Neural progenitor cell (in vitro differentiated cells): Measurements from ENCODE around the gene CEP63. TPM values are rescaled to one million over a fixed set of nuclear protein-coding genes. Genes with fewer than 3 reads are reported as not detected.

Experiments
- DNase-seq: peaks from one replicate; pipeline ENCODE4 v3.0.0-alpha.2; 2016; ENCODE audit warnings: low spot score
- H2AFZ ChIP-seq: fragments of 200-600 bp; sonication (generic); replicated peaks from 2 replicates; pipeline ENCODE4 v1.6.1; 2016; ENCODE audit warnings: antibody characterized with exemption
- H3F3A ChIP-seq: fragments of 200-600 bp; sonication (generic); 2 replicates; pipeline ENCODE4 v1.6.1; 2016; ENCODE audit warnings: antibody characterized with exemption, low read depth
- H3K27ac ChIP-seq: fragments of 200-600 bp; sonication (generic); 2 replicates; pipeline ENCODE4 v1.5.1; 2016; ENCODE audit warnings: mild to moderate bottlenecking
- H3K27me3 ChIP-seq: fragments of 200-600 bp; sonication (generic); 2 replicates; pipeline ENCODE4 v1.6.1; 2016; ENCODE audit warnings: mild to moderate bottlenecking, moderate library complexity
- H3K36me3 ChIP-seq: fragments of 200-600 bp; sonication (generic); 2 replicates; pipeline ENCODE4 v1.5.1; 2016
- H3K4me1 ChIP-seq: fragments of 200-600 bp; sonication (generic); 2 replicates; pipeline ENCODE4 v1.6.1; 2016; ENCODE audit warnings: mixed run types
- H3K4me2 ChIP-seq: fragments of 200-600 bp; sonication (generic); 2 replicates; pipeline ENCODE4 v1.6.1; 2016
- H3K4me3 ChIP-seq: fragments of 200-600 bp; sonication (generic); 2 replicates; pipeline ENCODE4 v1.5.1; 2016
- H3K79me2 ChIP-seq: fragments of 200-600 bp; sonication (generic); 2 replicates; pipeline ENCODE4 v1.6.1; 2016; ENCODE audit warnings: low read depth
- H3K9ac ChIP-seq: fragments of 200-600 bp; sonication (generic); 2 replicates; pipeline ENCODE4 v1.6.1; 2016
- H3K9me3 ChIP-seq: fragments of 200-600 bp; sonication (generic); 2 replicates; pipeline ENCODE4 v1.5.1; 2016; ENCODE audit warnings: low read depth
- H4K20me1 ChIP-seq: fragments of 200-600 bp; sonication (generic); 2 replicates; pipeline ENCODE4 v1.6.1; 2016; ENCODE audit warnings: low read depth
- H3K27ac Mint-ChIP-seq: 3 replicates; pipeline ENCODE4 v1.8.0; 2021; ENCODE audit warnings: mixed read lengths
- H3K27me3 Mint-ChIP-seq: 2 replicates; pipeline ENCODE4 v1.8.0; 2022; ENCODE audit warnings: low read depth, mild to moderate bottlenecking, inconsistent platforms, moderate library complexity, mixed read lengths; ENCODE audit not compliant: insufficient read depth
- H3K36me3 Mint-ChIP-seq: 3 replicates; pipeline ENCODE4 v1.8.0; 2021; ENCODE audit warnings: mixed read lengths
- H3K4me1 Mint-ChIP-seq: 3 replicates; pipeline ENCODE4 v1.8.0; 2021; ENCODE audit warnings: mixed read lengths
- H3K4me3 Mint-ChIP-seq: 3 replicates; pipeline ENCODE4 v1.8.0; 2021; ENCODE audit warnings: mild to moderate bottlenecking, moderate library complexity, mixed read lengths
- H3K9me3 Mint-ChIP-seq: 3 replicates; pipeline ENCODE4 v1.8.0; 2020; ENCODE audit warnings: mixed read lengths
- EZH2 ChIP-seq: fragments of 200-600 bp; sonication (generic); IDR thresholded peaks from 2 replicates; pipeline ENCODE4 v1.6.1; 2017; ENCODE audit warnings: antibody characterized with exemption, mild to moderate bottlenecking, moderate library complexity
- EZH2phosphoT487 ChIP-seq: fragments of 200-600 bp; sonication (generic); IDR thresholded peaks from 2 replicates; pipeline ENCODE4 v1.6.1; 2017; ENCODE audit warnings: antibody characterized with exemption
- total RNA-seq: library from RNA; depleted of rRNA; stranded (reverse); fragments of >200 nt; gene quantifications from 2 replicates; pipeline ENCODE4 v1.2.3, GENCODE V29; 2015; ENCODE audit warnings: low replicate concordance
- TF ChIP-seq, protein P1 (sequence below): fragments of 200-600 bp; sonication (generic); IDR thresholded peaks from 2 replicates; pipeline ENCODE4 v1.5.1; 2017; ENCODE audit warnings: antibody characterized with exemption, mild to moderate bottlenecking

CEP63 gene
- total RNA-seq, 1 donor from 2014 or later, result 36.2 TPM

DNA sequence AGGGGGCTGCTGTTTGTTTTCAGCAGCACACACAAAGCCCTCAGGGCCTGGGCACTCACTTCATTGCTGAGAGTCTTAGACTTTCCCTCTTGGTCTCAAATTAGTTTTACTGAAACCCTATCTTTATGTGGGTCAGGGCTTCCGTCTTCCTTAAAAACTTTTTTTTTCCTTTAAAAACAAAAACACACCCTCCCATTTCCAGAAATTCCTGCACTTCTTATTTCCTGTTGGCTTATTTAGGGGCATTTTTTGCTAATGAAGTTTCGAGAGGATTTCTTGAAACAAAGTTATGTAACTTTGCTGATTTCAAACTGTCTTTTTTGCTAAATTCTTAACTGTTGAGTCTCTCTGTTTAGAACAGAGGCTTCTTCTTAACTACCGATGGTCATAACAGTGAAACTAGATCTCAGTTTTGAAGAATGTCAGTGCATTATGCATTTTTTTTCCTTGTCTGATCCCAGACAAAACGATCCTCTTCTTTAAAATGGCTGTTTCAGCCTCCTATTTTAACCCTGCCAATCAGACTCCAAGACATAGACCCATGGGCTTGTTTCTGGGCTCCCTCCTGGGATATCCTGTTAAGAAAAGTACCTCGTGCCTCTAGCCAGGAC is 23.4 kb upstream of the CEP63 start:
- peaks cover 24% of the 10 kb centered on the region for H3F3A ChIP-seq
- H3K9me3 ChIP-seq, result no peaks in the 10 kb centered on the region
- no peaks in the 10 kb centered on the region for H3K36me3 ChIP-seq
- peaks cover 30% of the 10 kb centered on the region for H3K4me1 ChIP-seq
- peak overlapping the region; percentile 74 for H2AFZ ChIP-seq
- no peak overlapping the region for H3K27ac ChIP-seq
- Mint-ChIP-seq H3K9me3 (no peaks in the 10 kb centered on the region), H3K4me3 (no peak overlapping the region), H3K27me3 (no peaks in the 10 kb centered on the region), H3K36me3 (no peaks in the 10 kb centered on the region), H3K4me1 (peaks cover 37% of the 10 kb centered on the region), H3K27ac (peak overlapping the region; percentile 96)
- no peaks in the 10 kb centered on the region for H3K79me2 ChIP-seq
- H3K4me2 ChIP-seq, result peak overlapping the region; percentile 63
- peak; percentile 24 for DNase-seq
- H4K20me1 ChIP-seq, result no peaks in the 10 kb centered on the region
- no peak overlapping the region for H3K9ac ChIP-seq
- TF ChIP-seq EZH2phosphoT487 (no peak), EZH2 (no peak)
- TF ChIP-seq, protein P1, sequence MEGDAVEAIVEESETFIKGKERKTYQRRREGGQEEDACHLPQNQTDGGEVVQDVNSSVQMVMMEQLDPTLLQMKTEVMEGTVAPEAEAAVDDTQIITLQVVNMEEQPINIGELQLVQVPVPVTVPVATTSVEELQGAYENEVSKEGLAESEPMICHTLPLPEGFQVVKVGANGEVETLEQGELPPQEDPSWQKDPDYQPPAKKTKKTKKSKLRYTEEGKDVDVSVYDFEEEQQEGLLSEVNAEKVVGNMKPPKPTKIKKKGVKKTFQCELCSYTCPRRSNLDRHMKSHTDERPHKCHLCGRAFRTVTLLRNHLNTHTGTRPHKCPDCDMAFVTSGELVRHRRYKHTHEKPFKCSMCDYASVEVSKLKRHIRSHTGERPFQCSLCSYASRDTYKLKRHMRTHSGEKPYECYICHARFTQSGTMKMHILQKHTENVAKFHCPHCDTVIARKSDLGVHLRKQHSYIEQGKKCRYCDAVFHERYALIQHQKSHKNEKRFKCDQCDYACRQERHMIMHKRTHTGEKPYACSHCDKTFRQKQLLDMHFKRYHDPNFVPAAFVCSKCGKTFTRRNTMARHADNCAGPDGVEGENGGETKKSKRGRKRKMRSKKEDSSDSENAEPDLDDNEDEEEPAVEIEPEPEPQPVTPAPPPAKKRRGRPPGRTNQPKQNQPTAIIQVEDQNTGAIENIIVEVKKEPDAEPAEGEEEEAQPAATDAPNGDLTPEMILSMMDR, result no peak
- H3K4me3 ChIP-seq, result no peak overlapping the region
- no peaks in the 10 kb centered on the region for H3K27me3 ChIP-seq

DNA sequence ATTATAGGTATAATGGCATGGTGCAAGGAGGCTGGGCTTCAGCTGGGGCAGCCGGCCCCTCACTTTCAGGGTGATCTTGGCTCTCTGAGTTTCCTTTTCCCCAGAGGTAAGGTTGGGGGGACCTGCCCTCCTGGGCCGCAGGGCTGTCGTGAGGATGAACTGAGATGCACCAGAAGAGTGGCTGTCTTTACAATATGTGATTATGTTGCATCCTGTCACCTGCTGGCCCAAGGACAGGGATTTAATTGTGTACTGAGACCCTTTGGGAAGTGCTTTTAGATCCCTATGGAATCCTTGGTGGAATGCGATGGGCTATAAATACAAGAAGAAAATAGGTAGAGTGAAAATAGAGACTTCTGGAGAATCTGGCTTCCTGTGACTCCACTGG is 22.2 kb upstream of the CEP63 start:
- Mint-ChIP-seq H3K9me3 (no peaks in the 10 kb centered on the region), H3K4me3 (peak overlapping the region; percentile 65), H3K36me3 (no peaks in the 10 kb centered on the region), H3K27me3 (no peaks in the 10 kb centered on the region), H3K27ac (peak overlapping the region; percentile 96), H3K4me1 (peaks cover 39% of the 10 kb centered on the region)
- Histone ChIP-seq H3K4me2 (peak overlapping the region; percentile 63), H3K9ac (no peak overlapping the region), H3K79me2 (no peaks in the 10 kb centered on the region), H3K27me3 (no peaks in the 10 kb centered on the region), H3K4me1 (peaks cover 30% of the 10 kb centered on the region), H4K20me1 (no peaks in the 10 kb centered on the region), H3K9me3 (no peaks in the 10 kb centered on the region), H3F3A (peaks cover 24% of the 10 kb centered on the region), H3K27ac (peak overlapping the region; percentile 92), H3K4me3 (no peak overlapping the region), H3K36me3 (no peaks in the 10 kb centered on the region), H2AFZ (peak overlapping the region; percentile 39)
- peak; percentile 60 for DNase-seq
- TF ChIP-seq, protein P1, result no peak
- no peak for TF ChIP-seq EZH2
- TF ChIP-seq EZH2phosphoT487, result no peak

DNA sequence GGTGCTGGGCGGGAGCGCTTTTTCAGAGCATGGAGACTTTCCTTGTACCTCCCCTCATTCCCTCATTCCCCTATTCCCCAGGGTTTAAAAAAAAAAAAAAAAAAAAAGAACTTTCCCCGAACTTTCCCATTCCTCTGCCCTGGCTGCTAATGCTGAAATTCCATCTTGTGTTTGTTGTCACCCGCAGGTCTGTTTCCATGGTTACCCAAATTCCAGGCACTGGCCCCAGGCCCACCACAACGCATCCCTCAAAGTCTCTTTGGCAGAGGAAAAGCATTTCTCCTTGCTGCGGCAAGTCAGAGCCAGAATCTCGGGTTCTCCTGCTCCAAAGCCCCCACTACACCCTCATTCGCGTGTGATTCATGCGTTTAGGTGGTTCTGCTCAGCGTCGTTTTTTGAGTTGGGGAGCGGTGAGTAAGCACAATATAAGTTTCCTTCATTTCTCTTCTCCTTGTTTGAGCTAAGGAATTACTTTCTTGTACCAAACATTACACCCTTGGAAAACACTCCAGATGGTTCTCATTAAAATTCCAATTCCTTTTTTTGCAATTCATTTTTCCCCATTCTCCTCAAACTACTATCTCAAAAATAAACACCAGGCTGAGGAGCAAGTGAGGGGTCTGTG is 21.7 kb upstream of the CEP63 start:
- Mint-ChIP-seq H3K27me3 (no peaks in the 10 kb centered on the region), H3K4me3 (peak overlapping the region; percentile 65), H3K9me3 (no peaks in the 10 kb centered on the region), H3K4me1 (peaks cover 39% of the 10 kb centered on the region), H3K27ac (peak overlapping the region; percentile 96), H3K36me3 (no peaks in the 10 kb centered on the region)
- TF ChIP-seq EZH2phosphoT487 (no peak), EZH2 (no peak)
- TF ChIP-seq, protein P1, result no peak
- Histone ChIP-seq H3K4me2 (peak overlapping the region; percentile 63), H3K27me3 (no peaks in the 10 kb centered on the region), H3K79me2 (no peaks in the 10 kb centered on the region), H2AFZ (peak overlapping the region; percentile 39), H3K4me3 (no peak overlapping the region), H3K36me3 (no peaks in the 10 kb centered on the region), H4K20me1 (no peaks in the 10 kb centered on the region), H3K9ac (no peak overlapping the region), H3K9me3 (no peaks in the 10 kb centered on the region), H3F3A (peaks cover 24% of the 10 kb centered on the region), H3K27ac (peak overlapping the region; percentile 92), H3K4me1 (peaks cover 30% of the 10 kb centered on the region)
- peak; percentile 92 for DNase-seq
